Stomach (tissue), 9 donors: ENCODE results near the gene PPARA. TPM values are rescaled to one million over a fixed set of nuclear protein-coding genes. Genes with fewer than 3 reads are reported as not detected.
"Not testable (repeated sequence)": the region's sequence is repeated elsewhere in the genome, so short reads cannot be mapped to it uniquely, and the experiment has no call there.

ENCODE experiments used
- DNase-seq, 2 donors: peaks; one replicate each; pipeline versions ENCODE4 v3.0.0 to v3.0.0-alpha.2; 2013 to 2019
- H3K27ac ChIP-seq, 5 donors: fragments of 200-600 bp in 4 of 5; sonication (generic) in 4 of 5; one replicate each; pipeline ENCODE4 v1.5.1; 2013 to 2019; ENCODE audit warnings: mild to moderate bottlenecking in 1 of 5, moderate library complexity in 1 of 5
- H3K27me3 ChIP-seq, 3 donors: fragments of 200-600 bp; sonication (generic); one replicate each; pipeline ENCODE4 v1.5.1; 2017 to 2019; ENCODE audit warnings: mixed run types in 1 of 3
- H3K36me3 ChIP-seq, 4 donors: fragments of 200-600 bp; sonication (generic); 1 replicate in 3 of 4; 2 replicates in 1 of 4; pipeline ENCODE4 v1.5.1; 2016 to 2019
- H3K4me1 ChIP-seq, 4 donors: fragments of 200-600 bp; sonication (generic); one replicate each; pipeline ENCODE4 v1.5.1; 2016 to 2019
- H3K4me3 ChIP-seq, 4 donors: fragments of 200-600 bp; sonication (generic) in 3 of 4; one replicate each; pipeline ENCODE4 v1.5.1; 2016 to 2019; ENCODE audit warnings: mild to moderate bottlenecking in 1 of 4
- H3K9me3 ChIP-seq, 4 donors: fragments of 200-600 bp; sonication (generic); one replicate each; pipeline ENCODE4 v1.5.1; 2016 to 2019
- EP300 ChIP-seq: sonication (generic); formaldehyde crosslinking; IDR thresholded peaks from one replicate; pipeline ENCODE4 v1.6.1; 2017; ENCODE audit warnings: antibody characterized with exemption
- POLR2A ChIP-seq, 4 donors: fragments of 450-650 bp; IDR thresholded peaks; one replicate each; pipeline ENCODE4 v1.6.1; 2016; ENCODE audit warnings: antibody characterized with exemption in 4 of 4, control low read depth in 2 of 4, mild to moderate bottlenecking in 1 of 4, moderate library complexity in 1 of 4
- POLR2AphosphoS5 ChIP-seq, 3 donors: sonication (generic); formaldehyde crosslinking; IDR thresholded peaks; one replicate each; pipeline ENCODE4 v1.6.1; 2016; ENCODE audit warnings: antibody characterized with exemption in 3 of 3
- WGBS, 5 donors: extraction: QIAGEN DNeasy Blood & Tissue Kit in 3 of 5; methylation state at CpG; one replicate each; pipeline versions ENCODE4 v1.1.5 to v1.1.7; 2013 to 2018; 5-methylcytosine and 5-hydroxymethylcytosine counted together
- intact Hi-C: fragments of 100-400 bp; cut with DNase I; formaldehyde crosslinking; loops from one replicate; pipeline ENCODE4 v1.15.1; 2023; ENCODE audit warnings: low total_unique reads
- polyA plus RNA-seq, 3 donors: library from polyadenylated mRNA; stranded (reverse); fragments of 200-250 nt; gene quantifications; one replicate each; pipeline ENCODE4 v1.2.3, GENCODE V29; 2013
- total RNA-seq, 5 donors: library from RNA; depleted of rRNA; stranded (reverse); fragments of >200 nt; gene quantifications; one replicate each; pipeline versions ENCODE4 v1.1.0 to v1.2.3, GENCODE V29; 2014 to 2016
- TF ChIP-seq, protein P1 (sequence below), 7 experiments: fragments of 450-650 bp in 4 of 7; fragments of 200-600 bp in 3 of 7; sonication (generic) in 3 of 7; IDR thresholded peaks; one replicate each; pipeline ENCODE4 v1.5.1; 2016 to 2019; ENCODE audit warnings: antibody characterized with exemption in 7 of 7, control low read depth in 2 of 7, mild to moderate bottlenecking in 1 of 7
- donor health status: healthy with polysubstance abuse.
- donor health status: Bipolar disorder and iron deficiency.
- donor health status: healthy.

Gene PPARA
- total and polyA plus RNA-seq, 8 donors: 3.4 to 28.8 (median 11.6) TPM

DNA sequence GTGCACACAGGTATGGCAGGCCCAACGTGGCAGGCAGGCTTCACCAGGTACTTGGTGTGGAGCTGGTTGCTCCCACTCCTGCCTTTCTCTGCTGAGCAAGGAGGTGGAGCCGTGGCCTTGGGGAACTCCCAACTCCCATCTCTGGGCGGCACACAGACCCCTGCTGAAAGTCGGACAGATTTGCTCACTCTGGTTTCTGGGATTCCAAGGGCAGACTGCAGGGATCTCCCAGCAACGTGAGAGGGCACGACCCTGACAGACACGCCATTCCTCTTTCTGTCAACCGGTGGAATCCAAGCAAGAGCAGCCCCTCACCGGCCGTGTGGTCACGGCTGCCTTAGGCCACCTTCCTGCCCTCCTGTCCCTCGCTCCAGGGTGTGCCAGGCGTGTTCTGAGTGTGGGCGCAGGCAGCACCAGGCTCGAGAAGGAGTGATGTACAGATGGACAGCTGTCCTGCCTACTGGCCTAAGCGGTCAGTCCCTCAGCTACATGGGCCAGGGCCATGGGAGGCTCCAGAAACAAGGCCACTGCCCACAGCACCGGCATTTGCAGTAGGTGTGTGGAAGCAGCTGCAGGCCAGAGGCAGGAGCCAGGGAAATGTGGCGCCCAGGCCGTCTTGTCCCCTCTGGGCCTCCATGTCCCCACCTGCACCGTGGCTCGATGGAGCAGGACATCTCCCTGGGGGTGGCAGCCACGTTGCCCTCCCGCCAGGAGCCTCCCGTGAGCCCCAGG lies 13.7 kb upstream of the PPARA start:
- Histone ChIP-seq H3K4me3 (no peak overlapping the region), H3K9me3 (no peaks in the 10 kb centered on the region), H3K36me3 (no peaks in the 10 kb centered on the region), H3K27me3 (no peaks in the 10 kb centered on the region), H3K27ac (no peak overlapping the region), H3K4me1 (peaks cover 0 to 5% (median 0%) of the 10 kb centered on the region in 4 donors)
- intact Hi-C loops: no loop called here
- TF ChIP-seq POLR2A (IDR thresholded peaks at IDR 0.05): no peak
- TF ChIP-seq, protein P1, sequence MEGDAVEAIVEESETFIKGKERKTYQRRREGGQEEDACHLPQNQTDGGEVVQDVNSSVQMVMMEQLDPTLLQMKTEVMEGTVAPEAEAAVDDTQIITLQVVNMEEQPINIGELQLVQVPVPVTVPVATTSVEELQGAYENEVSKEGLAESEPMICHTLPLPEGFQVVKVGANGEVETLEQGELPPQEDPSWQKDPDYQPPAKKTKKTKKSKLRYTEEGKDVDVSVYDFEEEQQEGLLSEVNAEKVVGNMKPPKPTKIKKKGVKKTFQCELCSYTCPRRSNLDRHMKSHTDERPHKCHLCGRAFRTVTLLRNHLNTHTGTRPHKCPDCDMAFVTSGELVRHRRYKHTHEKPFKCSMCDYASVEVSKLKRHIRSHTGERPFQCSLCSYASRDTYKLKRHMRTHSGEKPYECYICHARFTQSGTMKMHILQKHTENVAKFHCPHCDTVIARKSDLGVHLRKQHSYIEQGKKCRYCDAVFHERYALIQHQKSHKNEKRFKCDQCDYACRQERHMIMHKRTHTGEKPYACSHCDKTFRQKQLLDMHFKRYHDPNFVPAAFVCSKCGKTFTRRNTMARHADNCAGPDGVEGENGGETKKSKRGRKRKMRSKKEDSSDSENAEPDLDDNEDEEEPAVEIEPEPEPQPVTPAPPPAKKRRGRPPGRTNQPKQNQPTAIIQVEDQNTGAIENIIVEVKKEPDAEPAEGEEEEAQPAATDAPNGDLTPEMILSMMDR (IDR thresholded peaks at IDR 0.05): no peak
- TF ChIP-seq EP300: no peak
- DNase-seq: peak in 1 of 2 donors; percentile 6
- 67 to 90% (median 82%) methylated on average over 9 to 24 of the region's 24 CpGs for WGBS, 5 donors

DNA sequence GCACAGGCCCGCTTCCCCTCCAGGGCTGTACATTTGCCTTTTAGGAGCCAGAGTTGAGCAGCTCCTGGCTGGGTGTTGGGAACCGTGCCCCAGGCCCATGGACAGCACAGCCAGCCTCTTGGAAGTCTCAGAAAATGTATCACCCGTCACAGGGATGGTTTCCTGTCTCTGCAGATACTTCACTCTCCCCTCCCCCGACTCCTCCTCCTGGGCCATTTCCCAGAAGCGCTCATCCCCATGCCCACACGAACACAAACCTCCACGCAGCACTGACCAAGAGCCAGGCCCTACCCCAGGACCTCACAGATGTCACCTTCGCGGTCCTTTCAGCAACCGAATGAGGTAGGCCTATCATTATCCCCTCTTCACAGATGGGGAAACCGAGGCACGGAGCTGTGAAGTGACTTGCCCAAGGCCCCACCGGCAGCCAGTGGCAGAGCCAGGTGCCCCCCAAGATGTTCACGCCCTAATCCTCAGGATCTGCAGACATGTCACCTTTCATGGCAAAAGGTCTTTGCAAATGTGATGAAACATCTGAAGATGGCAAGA lies 13.0 kb upstream of the PPARA start:
- Histone ChIP-seq H3K36me3 (no peaks in the 10 kb centered on the region), H3K4me3 (no peak overlapping the region), H3K9me3 (no peaks in the 10 kb centered on the region), H3K4me1 (peaks cover 0 to 5% (median 0%) of the 10 kb centered on the region in 4 donors), H3K27me3 (no peaks in the 10 kb centered on the region), H3K27ac (no peak overlapping the region)
- peak in 1 of 2 donors; percentile 18 for DNase-seq
- 79 to 91% (median 88%) methylated on average over 12 to 14 of the region's 14 CpGs for WGBS, 5 donors
- no peak for TF ChIP-seq POLR2AphosphoS5 (IDR thresholded peaks at IDR 0.05)
- no peak for TF ChIP-seq POLR2A (IDR thresholded peaks at IDR 0.05)
- no peak for TF ChIP-seq EP300
- TF ChIP-seq, protein P1 (IDR thresholded peaks at IDR 0.05): no peak
- intact Hi-C loops: no loop called here

DNA sequence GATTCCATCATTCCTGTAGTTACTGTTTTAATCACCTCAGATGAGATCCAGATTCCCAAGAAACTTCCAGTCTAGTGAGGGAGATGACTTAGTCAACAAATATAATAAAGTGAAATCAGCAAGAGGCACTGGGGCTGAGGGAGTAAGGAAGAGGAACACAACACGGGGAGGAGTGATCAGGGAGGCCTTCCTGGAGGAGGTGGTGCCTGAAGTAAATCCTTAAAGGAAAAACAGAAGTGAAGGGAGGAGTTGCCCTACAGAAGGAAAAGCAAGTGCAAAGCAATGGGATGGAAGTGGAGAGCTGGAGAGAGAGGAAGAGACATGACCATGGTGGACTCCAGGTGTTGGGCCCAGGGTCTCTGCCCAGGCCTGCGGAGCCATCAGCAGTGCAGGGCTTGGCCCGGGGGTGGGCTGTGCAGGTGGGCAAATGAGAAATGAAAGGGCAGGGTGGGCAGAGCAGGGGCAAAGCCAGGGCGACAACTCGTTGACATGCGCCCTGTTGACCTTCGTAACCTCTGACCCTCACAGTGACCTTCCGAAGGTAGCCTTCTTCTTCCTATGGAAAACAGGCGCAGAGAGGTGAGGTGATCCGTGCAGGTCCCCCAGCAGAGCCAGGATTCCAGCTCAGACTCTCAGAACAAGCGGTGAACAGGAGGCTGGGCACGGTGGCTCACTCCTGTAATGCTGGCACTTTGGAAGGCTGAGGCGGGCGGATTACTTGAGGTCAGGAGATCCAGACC lies 12.1 kb upstream of the PPARA start:
- intact Hi-C loops: no loop called here
- TF ChIP-seq POLR2A (IDR thresholded peaks at IDR 0.05) (no peak), EP300 (no peak), POLR2AphosphoS5 (IDR thresholded peaks at IDR 0.05) (no peak)
- TF ChIP-seq, protein P1 (IDR thresholded peaks at IDR 0.05): no peak
- Histone ChIP-seq H3K27me3 (no peaks in the 10 kb centered on the region), H3K9me3 (no peaks in the 10 kb centered on the region), H3K27ac (no peak overlapping the region), H3K36me3 (no peaks in the 10 kb centered on the region), H3K4me1 (peaks cover 0 to 5% (median 0%) of the 10 kb centered on the region in 4 donors), H3K4me3 (no peak overlapping the region)
- 84 to 91% (median 87%) methylated on average over 14 of the region's 14 CpGs for WGBS, 5 donors
- no peak for DNase-seq

DNA sequence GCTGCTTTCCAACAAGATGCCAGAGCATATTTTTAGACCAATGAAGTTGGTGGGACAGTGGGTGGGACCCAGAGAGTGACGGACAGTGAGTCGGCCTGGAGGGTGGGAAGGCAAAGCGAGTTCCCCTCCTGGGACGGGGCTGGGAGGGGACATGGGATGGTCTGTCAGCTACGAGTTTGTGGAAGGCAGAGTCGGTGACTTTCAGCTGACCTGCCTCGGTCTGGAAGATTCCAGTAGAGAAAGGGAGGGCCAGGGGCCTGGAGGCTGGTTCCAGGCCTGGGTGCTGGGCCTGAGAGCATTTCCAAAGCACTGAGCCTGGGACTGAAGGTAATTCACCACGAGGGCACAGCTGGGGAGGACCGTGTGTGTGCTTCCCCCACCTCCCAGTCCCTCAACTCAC lies 10.9 kb upstream of the PPARA start:
- H3K4me3 ChIP-seq, H3K27me3 ChIP-seq, intact Hi-C loops, H3K9me3 ChIP-seq, H3K36me3 ChIP-seq, H3K4me1 ChIP-seq: not testable (repeated sequence)
- 57 to 68% (median 63%) methylated on average over 6 to 9 of the region's 9 CpGs for WGBS, 5 donors
- peak overlapping the region in 4 of 5 donors; percentile 25 to 61 (median 34) for H3K27ac ChIP-seq
- DNase-seq: peak in 1 of 2 donors; percentile 47
